Fibroblast of the aortic adventitia (primary cell): ENCODE data around the gene PAM. TPM values are rescaled to one million over a fixed set of nuclear protein-coding genes. Genes with fewer than 3 reads are reported as not detected.
A peak's percentile ranks its signal among the peaks of the same experiment; 100 is the strongest.

Experiments
- DNase-seq: peaks from one replicate; pipeline ENCODE4 v3.0.0-alpha.2; 2010; ENCODE audit warnings: low read depth
- H3K4me3 ChIP-seq: 2 replicates; pipeline ENCODE4 v1.5.1; 2011; ENCODE audit warnings: low read depth, mild to moderate bottlenecking, control low read depth, low read length, moderate library complexity
- CTCF ChIP-seq: IDR thresholded peaks from 2 replicates; pipeline ENCODE4 v1.5.1; 2011; ENCODE audit warnings: mild to moderate bottlenecking, low read length, control low read depth, inconsistent platforms; ENCODE audit not compliant: insufficient read depth
- total RNA-seq: library from RNA; depleted of rRNA; stranded (reverse); fragments of >200 nt; gene quantifications from 2 replicates; pipeline ENCODE4 v1.2.3, GENCODE V29; 2012; ENCODE audit warnings: low replicate concordance

The PAM gene
- total RNA-seq, 1 donor = 528 TPM

- no peak for DNase-seq
- no peak for TF ChIP-seq CTCF
- H3K4me3 ChIP-seq = no peak overlapping the region
Measured at GRCh38 chr5:102975045-102975444, 219.9 kb downstream of the PAM start.

GRCh38 chr5:102975457-102976182, 220.5 kb downstream of the PAM start:
- TF ChIP-seq CTCF = no peak
- peak; percentile 68 for DNase-seq
- no peak overlapping the region for H3K4me3 ChIP-seq

GRCh38 chr5:102981957-102982635, 227.0 kb downstream of the PAM start:
- H3K4me3 ChIP-seq = no peak overlapping the region
- no peak for TF ChIP-seq CTCF
- DNase-seq = no peak

- no peak overlapping the region for H3K4me3 ChIP-seq
- no peak for TF ChIP-seq CTCF
- DNase-seq = no peak
Measured at GRCh38 chr5:102986074-102986473, 231.0 kb downstream of the PAM start.

- H3K4me3 ChIP-seq = no peak overlapping the region
- TF ChIP-seq CTCF = no peak
- DNase-seq = no peak
Measured at GRCh38 chr5:102988459-102988858, 233.4 kb downstream of the PAM start.

- peak; percentile 16 for DNase-seq
- H3K4me3 ChIP-seq = no peak overlapping the region
- no peak for TF ChIP-seq CTCF
Measured at GRCh38 chr5:102991802-102992201, 236.7 kb downstream of the PAM start.
